Liver (tissue), 9 donors: Measurements from ENCODE around the gene ZNF865. TPM values are rescaled to one million over a fixed set of nuclear protein-coding genes. Genes with fewer than 3 reads are reported as not detected.

Source experiments
- DNase-seq: peaks from one replicate; pipeline ENCODE4 v3.0.0-alpha.2; 2017; ENCODE audit warnings: low spot score
- H3K27ac ChIP-seq, 2 donors: one replicate each; pipeline ENCODE4 v1.7.0; 2013; ENCODE audit warnings: inconsistent platforms in 2 of 2, low read length in 2 of 2, control low read depth in 1 of 2, low read depth in 1 of 2, mild to moderate bottlenecking in 1 of 2
- H3K27me3 ChIP-seq, 4 donors: one replicate each; pipeline versions ENCODE4 v1.6.1 to v1.7.0; 2013; ENCODE audit warnings: low read length in 3 of 4, inconsistent platforms in 1 of 4, mild to moderate bottlenecking in 1 of 4, moderate library complexity in 1 of 4; ENCODE audit not compliant: control insufficient read depth in 4 of 4, insufficient read depth in 4 of 4
- H3K36me3 ChIP-seq, 4 donors: one replicate each; pipeline versions ENCODE4 v1.6.1 to v1.7.0; 2013; ENCODE audit warnings: low read length in 3 of 4, mild to moderate bottlenecking in 3 of 4, low read depth in 1 of 4, moderate library complexity in 1 of 4; ENCODE audit not compliant: control insufficient read depth in 4 of 4, insufficient read depth in 3 of 4
- H3K4me1 ChIP-seq, 4 donors: one replicate each; pipeline versions ENCODE4 v1.6.1 to v1.7.0; 2013; ENCODE audit warnings: low read length in 3 of 4, mild to moderate bottlenecking in 3 of 4, moderate library complexity in 1 of 4; ENCODE audit not compliant: control insufficient read depth in 4 of 4, insufficient read depth in 4 of 4
- H3K4me3 ChIP-seq, 3 donors: one replicate each; pipeline versions ENCODE4 v1.6.1 to v1.7.0; 2013; ENCODE audit warnings: low read length in 3 of 3, control low read depth in 1 of 3, low read depth in 1 of 3, mild to moderate bottlenecking in 1 of 3
- H3K9ac ChIP-seq, 2 donors: one replicate each; pipeline ENCODE4 v1.7.0; 2013; ENCODE audit warnings: low read length in 2 of 2, mild to moderate bottlenecking in 2 of 2, moderate library complexity in 2 of 2, control low read depth in 1 of 2, low read depth in 1 of 2
- H3K9me3 ChIP-seq, 4 donors: one replicate each; pipeline versions ENCODE4 v1.6.1 to v1.7.0; 2013; ENCODE audit warnings: low read length in 3 of 4; ENCODE audit not compliant: control insufficient read depth in 4 of 4
- ATF3 ChIP-seq: IDR thresholded peaks from 2 replicates; pipeline ENCODE4 v1.6.1; 2016; ENCODE audit warnings: antibody characterized with exemption
- CTCF ChIP-seq: fragments of 150-350 bp; IDR thresholded peaks from 2 replicates; pipeline ENCODE4 v1.5.1; 2017; ENCODE audit warnings: improper control_type of control experiment, low read depth, low read length; ENCODE audit not compliant: missing input control
- EGR1 ChIP-seq, 2 donors: IDR thresholded peaks; 2 replicates each; pipeline ENCODE4 v1.6.1; 2016 to 2018; ENCODE audit warnings: antibody characterized with exemption in 2 of 2, low read depth in 2 of 2
- FOXA1 ChIP-seq: IDR thresholded peaks from 2 replicates; pipeline ENCODE4 v1.6.1; 2016; ENCODE audit warnings: antibody characterized with exemption
- FOXA2 ChIP-seq: IDR thresholded peaks from 2 replicates; pipeline ENCODE4 v1.6.1; 2016; ENCODE audit warnings: antibody characterized with exemption
- GABPA ChIP-seq, 2 donors: IDR thresholded peaks in 1 of 2; conservative IDR thresholded peaks in 1 of 2; 2 replicates each; pipeline ENCODE4 v1.6.1; 2016; ENCODE audit warnings: antibody characterized with exemption in 2 of 2, mild to moderate bottlenecking in 1 of 2, moderate library complexity in 1 of 2
- HNF4A ChIP-seq, 2 donors: conservative IDR thresholded peaks; 2 replicates each; pipeline ENCODE4 v1.6.1; 2016; ENCODE audit warnings: antibody characterized with exemption in 2 of 2, mild to moderate bottlenecking in 2 of 2
- HNF4G ChIP-seq: IDR thresholded peaks from 2 replicates; pipeline ENCODE4 v1.6.1; 2016; ENCODE audit warnings: antibody characterized with exemption
- JUND ChIP-seq, 2 donors: IDR thresholded peaks; 2 replicates each; pipeline ENCODE4 v1.6.1; 2016; ENCODE audit warnings: antibody characterized with exemption in 2 of 2
- MAX ChIP-seq: IDR thresholded peaks from 2 replicates; pipeline ENCODE4 v1.6.1; 2016; ENCODE audit warnings: antibody characterized with exemption
- NR2F2 ChIP-seq: IDR thresholded peaks from 2 replicates; pipeline ENCODE4 v1.6.1; 2016; ENCODE audit warnings: antibody characterized with exemption
- RAD21 ChIP-seq, 2 donors: IDR thresholded peaks; 2 replicates each; pipeline ENCODE4 v1.6.1; 2016; ENCODE audit warnings: antibody characterized with exemption in 2 of 2, mild to moderate bottlenecking in 2 of 2
- RXRA ChIP-seq, 2 donors: IDR thresholded peaks; 2 replicates each; pipeline ENCODE4 v1.6.1; 2017 to 2018; ENCODE audit warnings: antibody characterized with exemption in 2 of 2, mild to moderate bottlenecking in 1 of 2
- SP1 ChIP-seq: IDR thresholded peaks from 2 replicates; pipeline ENCODE4 v1.6.1; 2018; ENCODE audit warnings: antibody characterized with exemption, mild to moderate bottlenecking
- TAF1 ChIP-seq: conservative IDR thresholded peaks from 2 replicates; pipeline ENCODE4 v1.6.1; 2016; ENCODE audit warnings: antibody characterized with exemption, mild to moderate bottlenecking
- YY1 ChIP-seq: IDR thresholded peaks from 2 replicates; pipeline ENCODE4 v1.6.1; 2016; ENCODE audit warnings: antibody characterized with exemption, mild to moderate bottlenecking
- WGBS: extraction: QIAGEN DNeasy Blood & Tissue Kit; methylation state at CpG from one replicate; pipeline ENCODE4 v1.1.7; 2013; 5-methylcytosine and 5-hydroxymethylcytosine counted together
- polyA plus RNA-seq, 2 donors: library from polyadenylated mRNA; stranded (reverse) in 1 of 2; unstranded in 1 of 2; fragments of 200-250 nt in 1 of 2; fragments of >200 nt in 1 of 2; fragmentation: Nextera tagmentation in 1 of 2; extraction: Ambion mirVana in 1 of 2; gene quantifications; one replicate each; pipeline versions ENCODE4 v1.2.1 to v1.2.3, GENCODE V29; 2013 to 2015
- total RNA-seq, 2 donors: library from RNA; depleted of rRNA; stranded (reverse); fragments of >200 nt; gene quantifications; one replicate each; pipeline ENCODE4 v1.2.3, GENCODE V29; 2014
- donor health status: healthy.
- donor health status: healthy.
- donor health status: healthy.
- donor health status: healthy.
- donor health status: healthy.

The ZNF865 gene
- total and polyA plus RNA-seq, 4 donors = 0.38 to 3.1 (median 1.6) TPM

- TF ChIP-seq MAX (no peak), FOXA1 (no peak)
Observed at GRCh38 chr19:55643003-55643886, 37.8 kb downstream of the ZNF865 start, which contains the start of gene ZNF581 (continued).

GRCh38 chr19:55643887-55644176 lies 38.4 kb downstream of the ZNF865 start:
- Histone ChIP-seq H3K4me1 (peaks cover 23 to 76% (median 57%) of the 10 kb centered on the region in 4 donors), H3K27ac (peak overlapping the region in 1 of 2 donors; percentile 91), H3K36me3 (peaks cover 0 to 9% (median under 1%) of the 10 kb centered on the region in 4 donors), H3K27me3 (no peaks in the 10 kb centered on the region), H3K4me3 (peak overlapping the region; percentile 50 to 70 (median 65)), H3K9ac (peak overlapping the region in 1 of 2 donors; percentile 95), H3K9me3 (no peaks in the 10 kb centered on the region)
- no peak for DNase-seq
- under 1% methylated on average over 15 of the region's 15 CpGs for WGBS
- TF ChIP-seq JUND (IDR thresholded peaks at IDR 0.05) = no peak
- no peak for TF ChIP-seq CTCF
- TF ChIP-seq RAD21 (IDR thresholded peaks at IDR 0.05) = no peak
- no peak for TF ChIP-seq NR2F2
- no peak for TF ChIP-seq EGR1 (IDR thresholded peaks at IDR 0.05; ENCODE audit: low read depth in 2 of 2)
- no peak for TF ChIP-seq HNF4G
- no peak for TF ChIP-seq TAF1
- no peak for TF ChIP-seq FOXA1
- no peak for TF ChIP-seq HNF4A (conservative IDR thresholded peaks at IDR 0.05)
- TF ChIP-seq MAX = no peak
- TF ChIP-seq RXRA (IDR thresholded peaks at IDR 0.05) = no peak
- TF ChIP-seq YY1 = no peak
- no peak for TF ChIP-seq GABPA (IDR thresholded peaks at IDR 0.05 in 1 of 2, conservative IDR thresholded peaks at IDR 0.05 in 1 of 2)
- TF ChIP-seq SP1 = no peak

- WGBS = 49% methylated on average over 12 of the region's 12 CpGs
- H3K27ac ChIP-seq = peak overlapping the region in 1 of 2 donors; percentile 91
- no peaks in the 10 kb centered on the region for H3K9me3 ChIP-seq
- H3K4me3 ChIP-seq = peak overlapping the region; percentile 50 to 70 (median 65)
- peaks cover 25 to 75% (median 61%) of the 10 kb centered on the region in 4 donors for H3K4me1 ChIP-seq
- H3K27me3 ChIP-seq = no peaks in the 10 kb centered on the region
- no peak for DNase-seq
- H3K9ac ChIP-seq = peak overlapping the region in 1 of 2 donors; percentile 95
- H3K36me3 ChIP-seq = peaks cover 0 to 9% (median under 1%) of the 10 kb centered on the region in 4 donors
- no peak for TF ChIP-seq GABPA (IDR thresholded peaks at IDR 0.05 in 1 of 2, conservative IDR thresholded peaks at IDR 0.05 in 1 of 2)
- TF ChIP-seq FOXA2 = no peak
- no peak for TF ChIP-seq NR2F2
- no peak for TF ChIP-seq ATF3
- TF ChIP-seq RXRA (IDR thresholded peaks at IDR 0.05) = no peak
- no peak for TF ChIP-seq FOXA1
- no peak for TF ChIP-seq MAX
- no peak for TF ChIP-seq TAF1
- TF ChIP-seq EGR1 (IDR thresholded peaks at IDR 0.05; ENCODE audit: low read depth in 2 of 2) = no peak
Observed at GRCh38 chr19:55644191-55644833, 38.9 kb downstream of the ZNF865 start.
